ENCODE measurements around the gene THAP7. TPM values are rescaled to one million over a fixed set of nuclear protein-coding genes. Genes with fewer than 3 reads are reported as not detected.

The THAP7 gene
- total and polyA plus RNA-seq, 2 donors (not counting 1 experiment from before 2014, with no cell fraction given), result 37.7 to 70.1 TPM

- no peaks in the 10 kb centered on the region for H3K9me3 ChIP-seq (ENCODE audit: control extremely low read depth in 1 of 3, control insufficient read depth in 2 of 3, insufficient read depth in 1 of 3, low read length in 2 of 3)
- H3K27ac ChIP-seq (ENCODE audit: low read length in 2 of 2), result no peak overlapping the region
- no peak overlapping the region for H3K4me2 ChIP-seq (replicated peaks; ENCODE audit: low read depth, low read length, poor library complexity, severe bottlenecking)
- H3K4me1 ChIP-seq (ENCODE audit: control insufficient read depth in 2 of 2, insufficient read depth in 2 of 2, low read length in 2 of 2), result peaks cover 1% of the 10 kb centered on the region in 2 donors
- peaks cover 0 to 10% (median 4%) of the 10 kb centered on the region in 4 experiments for H3K27me3 ChIP-seq (replicated peaks in 1 of 4; ENCODE audit: control extremely low read depth in 1 of 4, control insufficient read depth in 3 of 4, insufficient read depth in 4 of 4, low read length in 3 of 4)
- 64% methylated on average over 2 of the region's 2 CpGs for WGBS (ENCODE audit: insufficient coverage)
- intact Hi-C loops (cut with micrococcal nuclease), result no loop called here
- TF ChIP-seq CTCF (IDR thresholded peaks at IDR 0.05) (no peak), EZH2 (IDR thresholded peaks at IDR 0.05; ENCODE audit: borderline replicate concordance, insufficient read depth, low read depth, low read length, poor library complexity, severe bottlenecking) (no peak)
- Mint-ChIP-seq H3K4me3 (no peak overlapping the region), H3K27me3 (peaks cover 25% of the 10 kb centered on the region), H3K4me1 (peaks cover 1% of the 10 kb centered on the region), H3K27ac (no peak overlapping the region), H3K9me3 (ENCODE audit: insufficient read depth) (no peaks in the 10 kb centered on the region)
- no peaks in the 10 kb centered on the region for H3K79me2 ChIP-seq (ENCODE audit: control insufficient read depth, insufficient read depth, low read length)
- no peak overlapping the region for H3K9ac ChIP-seq (ENCODE audit: low read length)
- H4K20me1 ChIP-seq (ENCODE audit: control insufficient read depth, insufficient read depth, low read length, poor library complexity, severe bottlenecking), result no peaks in the 10 kb centered on the region
- H2AFZ ChIP-seq (ENCODE audit: insufficient read depth, low read depth, low read length, poor library complexity, severe bottlenecking), result no peak overlapping the region
- ChIA-PET CTCF (no interaction called here), POLR2A (no interaction called here)
- no peak for ATAC-seq (ENCODE audit: low read depth)
- no peaks in the 10 kb centered on the region for H3K36me3 ChIP-seq (replicated peaks in 1 of 2; ENCODE audit: control extremely low read depth in 1 of 2, control insufficient read depth in 1 of 2, extremely low read depth in 1 of 2, insufficient read depth in 2 of 2, low read length in 1 of 2)
- no peak for DNase-seq
- no peak overlapping the region for H3K4me3 ChIP-seq (ENCODE audit: control extremely low read depth in 1 of 5, extremely low read depth in 1 of 5, insufficient read depth in 1 of 5, low read depth in 2 of 5, low read length in 4 of 5)
These were observed 36.5 kb upstream of the THAP7 start for GRCh38 chr22:21038405-21038804.

GRCh38 chr22:21034989-21035388, 33.1 kb upstream of the THAP7 start:
- no peaks in the 10 kb centered on the region for H3K9me3 Mint-ChIP-seq (ENCODE audit: insufficient read depth)
- H3K27ac ChIP-seq (ENCODE audit: low read length in 2 of 2), result no peak overlapping the region

More at GRCh38 chr22:21034989-21035388, 33.1 kb upstream of the THAP7 start:
- H3K9ac ChIP-seq (ENCODE audit: low read length), result no peak overlapping the region
- intact Hi-C loops (cut with micrococcal nuclease), result no loop called here
- peaks cover 0 to 3% (median 0%) of the 10 kb centered on the region in 3 donors for H3K9me3 ChIP-seq (ENCODE audit: control extremely low read depth in 1 of 3, control insufficient read depth in 2 of 3, insufficient read depth in 1 of 3, low read length in 2 of 3)
- H4K20me1 ChIP-seq (ENCODE audit: control insufficient read depth, insufficient read depth, low read length, poor library complexity, severe bottlenecking), result no peaks in the 10 kb centered on the region
- Mint-ChIP-seq H3K27me3 (peaks cover 37% of the 10 kb centered on the region), H3K4me3 (no peak overlapping the region), H3K4me1 (peaks cover 1% of the 10 kb centered on the region), H3K27ac (no peak overlapping the region)
- H3K4me2 ChIP-seq (replicated peaks; ENCODE audit: low read depth, low read length, poor library complexity, severe bottlenecking), result no peak overlapping the region
- peaks cover 0 to 27% (median 12%) of the 10 kb centered on the region in 4 experiments for H3K27me3 ChIP-seq (replicated peaks in 1 of 4; ENCODE audit: control extremely low read depth in 1 of 4, control insufficient read depth in 3 of 4, insufficient read depth in 4 of 4, low read length in 3 of 4)
- ATAC-seq (ENCODE audit: low read depth) (no peak), DNase-seq (no peak)
- peaks cover 3 to 6% of the 10 kb centered on the region in 2 donors for H3K4me1 ChIP-seq (ENCODE audit: control insufficient read depth in 2 of 2, insufficient read depth in 2 of 2, low read length in 2 of 2)
- no peaks in the 10 kb centered on the region for H3K79me2 ChIP-seq (ENCODE audit: control insufficient read depth, insufficient read depth, low read length)
- 100% methylated on average over 1 of the region's 3 CpGs for WGBS (ENCODE audit: insufficient coverage)
- no peak overlapping the region for H2AFZ ChIP-seq (ENCODE audit: insufficient read depth, low read depth, low read length, poor library complexity, severe bottlenecking)
- ChIA-PET POLR2A (no interaction called here), CTCF (no interaction called here)
- H3K4me3 ChIP-seq (ENCODE audit: control extremely low read depth in 1 of 5, extremely low read depth in 1 of 5, insufficient read depth in 1 of 5, low read depth in 2 of 5, low read length in 4 of 5), result no peak overlapping the region
- no peaks in the 10 kb centered on the region for H3K36me3 ChIP-seq (replicated peaks in 1 of 2; ENCODE audit: control extremely low read depth in 1 of 2, control insufficient read depth in 1 of 2, extremely low read depth in 1 of 2, insufficient read depth in 2 of 2, low read length in 1 of 2)
- TF ChIP-seq CTCF (IDR thresholded peaks at IDR 0.05) (no peak), EZH2 (IDR thresholded peaks at IDR 0.05; ENCODE audit: borderline replicate concordance, insufficient read depth, low read depth, low read length, poor library complexity, severe bottlenecking) (no peak)
